Gastrocnemius medialis (tissue), 4 donors: ENCODE data around the gene PTF1A. TPM values are rescaled to one million over a fixed set of nuclear protein-coding genes. Genes with fewer than 3 reads are reported as not detected.

Experiments
- ATAC-seq, 2 donors: fragments of 150-250 bp; one replicate each; pipeline ENCODE4 v1.9.1; 2016
- DNase-seq, 2 donors: peaks; one replicate each; pipeline ENCODE4 v3.0.0-alpha.2; 2019
- H3K27ac ChIP-seq, 4 donors: fragments of 200-600 bp; sonication (generic); 1 replicate in 1 of 4; 2 replicates in 3 of 4; pipeline ENCODE4 v1.5.1; 2016 to 2018; ENCODE audit warnings: mild to moderate bottlenecking in 2 of 4, moderate library complexity in 1 of 4
- H3K27me3 ChIP-seq, 3 donors: fragments of 200-600 bp; sonication (generic) in 2 of 3; 1 replicate in 1 of 3; 2 replicates in 2 of 3; pipeline versions ENCODE4 v1.5.1 to v1.6.0; 2016 to 2019; ENCODE audit warnings: mild to moderate bottlenecking in 1 of 3, moderate library complexity in 1 of 3
- H3K36me3 ChIP-seq, 2 donors: fragments of 200-600 bp; sonication (generic) in 1 of 2; one replicate each; pipeline ENCODE4 v1.5.1; 2017 to 2018
- H3K4me1 ChIP-seq, 2 donors: fragments of 200-600 bp; sonication (generic) in 1 of 2; one replicate each; pipeline ENCODE4 v1.5.1; 2016 to 2017; ENCODE audit warnings: mild to moderate bottlenecking in 2 of 2
- H3K4me3 ChIP-seq, 4 donors: fragments of 200-600 bp; sonication (generic) in 3 of 4; 1 replicate in 1 of 4; 2 replicates in 3 of 4; pipeline ENCODE4 v1.5.1; 2016 to 2019; ENCODE audit warnings: mild to moderate bottlenecking in 2 of 4
- H3K9me3 ChIP-seq, 3 donors: fragments of 200-600 bp; sonication (generic) in 2 of 3; 1 replicate in 1 of 3; 2 replicates in 2 of 3; pipeline ENCODE4 v1.5.1; 2016 to 2019
- POLR2A ChIP-seq, 2 donors: fragments of 450-650 bp; IDR thresholded peaks; one replicate each; pipeline ENCODE4 v1.6.1; 2017; ENCODE audit warnings: antibody characterized with exemption in 2 of 2, mild to moderate bottlenecking in 2 of 2, moderate library complexity in 2 of 2
- in situ Hi-C, 4 donors: fragments of 200-750 bp; cut with MboI; loops; one replicate each; pipeline versions ENCODE4 v1.15.0 to v1.8.0; 2017; ENCODE audit warnings: low sequenced_read_pairs in 4 of 4
- intact Hi-C: fragments of 100-400 bp; cut with DNase I; formaldehyde crosslinking; loops from one replicate; pipeline ENCODE4 v1.15.1; 2023; ENCODE audit warnings: low total_unique reads
- total RNA-seq, 4 donors: library from RNA; depleted of rRNA; stranded (reverse); fragments of >200 nt; gene quantifications; one replicate each; pipeline versions ENCODE4 v1.1.0 to v1.2.3, GENCODE V29; 2016
- TF ChIP-seq, protein P1 (sequence below), 5 experiments: fragments of 450-650 bp in 3 of 5; fragments of 200-600 bp in 2 of 5; sonication (generic) in 2 of 5; IDR thresholded peaks in 4 of 5; conservative IDR thresholded peaks in 1 of 5; 1 replicate in 4 of 5; 2 replicates in 1 of 5; pipeline ENCODE4 v1.5.1; 2016 to 2019; ENCODE audit warnings: antibody characterized with exemption in 5 of 5, mild to moderate bottlenecking in 3 of 5, moderate library complexity in 3 of 5

PTF1A gene
- total RNA-seq, 4 donors from 2014 or later, result not detected

DNA sequence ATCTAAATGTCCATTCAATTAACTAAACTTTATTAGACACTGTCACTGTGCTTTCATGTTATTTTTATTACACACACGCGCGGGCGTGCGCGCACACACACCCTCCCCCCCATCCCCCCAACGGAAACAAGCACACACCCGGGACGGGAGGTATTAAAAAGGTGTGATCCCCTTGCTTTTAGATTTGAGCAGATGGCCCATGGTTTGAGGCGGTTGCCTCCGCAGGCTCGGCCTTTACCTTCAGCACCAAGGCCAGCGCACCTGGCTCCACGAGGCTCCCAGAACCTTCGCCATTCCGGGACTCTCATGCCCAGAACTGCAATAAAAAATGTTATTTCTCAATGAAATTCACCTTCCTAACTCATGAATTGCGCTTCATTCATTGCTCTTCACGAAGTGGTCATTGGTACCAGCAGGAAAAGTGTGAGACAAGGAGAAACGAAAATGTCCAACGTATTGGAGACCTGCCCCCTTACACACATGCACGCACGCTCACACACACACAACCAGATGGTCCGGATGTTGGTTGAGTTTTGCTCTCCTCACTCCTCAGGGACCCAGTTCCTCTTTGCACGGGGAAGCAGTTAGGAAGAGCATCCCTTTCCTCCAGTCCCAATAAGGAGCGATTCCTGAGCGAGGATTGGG lies 20.8 kb upstream of the PTF1A start:
- TF ChIP-seq, protein P1, sequence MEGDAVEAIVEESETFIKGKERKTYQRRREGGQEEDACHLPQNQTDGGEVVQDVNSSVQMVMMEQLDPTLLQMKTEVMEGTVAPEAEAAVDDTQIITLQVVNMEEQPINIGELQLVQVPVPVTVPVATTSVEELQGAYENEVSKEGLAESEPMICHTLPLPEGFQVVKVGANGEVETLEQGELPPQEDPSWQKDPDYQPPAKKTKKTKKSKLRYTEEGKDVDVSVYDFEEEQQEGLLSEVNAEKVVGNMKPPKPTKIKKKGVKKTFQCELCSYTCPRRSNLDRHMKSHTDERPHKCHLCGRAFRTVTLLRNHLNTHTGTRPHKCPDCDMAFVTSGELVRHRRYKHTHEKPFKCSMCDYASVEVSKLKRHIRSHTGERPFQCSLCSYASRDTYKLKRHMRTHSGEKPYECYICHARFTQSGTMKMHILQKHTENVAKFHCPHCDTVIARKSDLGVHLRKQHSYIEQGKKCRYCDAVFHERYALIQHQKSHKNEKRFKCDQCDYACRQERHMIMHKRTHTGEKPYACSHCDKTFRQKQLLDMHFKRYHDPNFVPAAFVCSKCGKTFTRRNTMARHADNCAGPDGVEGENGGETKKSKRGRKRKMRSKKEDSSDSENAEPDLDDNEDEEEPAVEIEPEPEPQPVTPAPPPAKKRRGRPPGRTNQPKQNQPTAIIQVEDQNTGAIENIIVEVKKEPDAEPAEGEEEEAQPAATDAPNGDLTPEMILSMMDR (IDR thresholded peaks at IDR 0.05 in 4 of 5, conservative IDR thresholded peaks at IDR 0.05 in 1 of 5), result no peak
- no peak for TF ChIP-seq POLR2A (IDR thresholded peaks at IDR 0.05)
- ATAC-seq (no peak), DNase-seq (no peak)
- no peak overlapping the region for H3K27ac ChIP-seq
- intact Hi-C loops (no loop called here), in situ Hi-C loops (loop anchor here in 1 of 4 donors (25.0 kb wide), 1 partner anchor 1391 kb away; no protein-coding TSS in a partner anchor)
- peaks cover 43 to 55% (median 51%) of the 10 kb centered on the region in 3 donors for H3K27me3 ChIP-seq
- no peaks in the 10 kb centered on the region for H3K9me3 ChIP-seq
- H3K4me1 ChIP-seq, result peaks cover 0 to 17% of the 10 kb centered on the region in 2 donors
- no peak overlapping the region for H3K4me3 ChIP-seq
- no peaks in the 10 kb centered on the region for H3K36me3 ChIP-seq

DNA sequence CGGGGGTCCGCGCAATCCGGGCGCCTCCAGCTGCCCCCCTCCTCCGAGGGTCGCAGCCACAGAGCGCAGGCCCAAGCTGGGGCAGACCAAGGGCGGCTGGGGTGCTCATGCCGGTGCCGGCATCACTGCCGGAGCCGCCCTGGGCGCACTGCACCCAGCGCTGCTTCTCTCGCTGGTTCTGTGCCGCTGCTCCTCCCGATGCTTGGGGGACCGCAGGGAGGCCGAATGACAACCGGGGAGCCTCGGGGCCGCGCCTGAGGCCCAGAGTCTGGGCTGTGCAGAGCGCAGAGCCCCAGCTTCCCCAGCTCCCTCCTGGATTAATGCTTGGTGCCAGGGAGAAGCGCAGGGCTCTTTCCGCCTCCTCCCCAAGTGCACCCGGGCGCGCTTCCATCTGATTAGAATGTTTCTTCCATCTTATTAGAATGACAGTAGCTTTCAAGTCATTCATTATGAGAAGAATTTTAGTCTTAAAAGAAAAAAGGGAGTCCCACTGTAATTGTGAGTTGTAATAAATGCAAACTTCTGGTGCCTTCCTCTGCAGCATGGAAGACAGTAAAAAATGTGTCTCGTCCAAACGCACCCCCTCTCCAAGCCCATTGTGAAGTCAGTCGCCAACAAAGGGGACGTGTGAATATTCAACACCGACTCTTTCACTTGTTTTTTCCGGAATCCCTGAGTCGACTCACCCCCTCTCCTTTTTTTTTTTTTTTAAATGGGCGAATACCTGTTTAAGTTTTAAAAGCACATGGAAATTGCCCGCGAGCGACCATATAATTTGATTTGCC lies 19.5 kb upstream of the PTF1A start:
- in situ Hi-C loops, result loop anchor here in 1 of 4 donors (25.0 kb wide), 1 partner anchor 1390 kb away; no protein-coding TSS in a partner anchor
- peaks cover 43 to 61% (median 61%) of the 10 kb centered on the region in 3 donors for H3K27me3 ChIP-seq
- peak overlapping the region in 2 of 4 donors; percentile 27 to 43 for H3K4me3 ChIP-seq

DNA sequence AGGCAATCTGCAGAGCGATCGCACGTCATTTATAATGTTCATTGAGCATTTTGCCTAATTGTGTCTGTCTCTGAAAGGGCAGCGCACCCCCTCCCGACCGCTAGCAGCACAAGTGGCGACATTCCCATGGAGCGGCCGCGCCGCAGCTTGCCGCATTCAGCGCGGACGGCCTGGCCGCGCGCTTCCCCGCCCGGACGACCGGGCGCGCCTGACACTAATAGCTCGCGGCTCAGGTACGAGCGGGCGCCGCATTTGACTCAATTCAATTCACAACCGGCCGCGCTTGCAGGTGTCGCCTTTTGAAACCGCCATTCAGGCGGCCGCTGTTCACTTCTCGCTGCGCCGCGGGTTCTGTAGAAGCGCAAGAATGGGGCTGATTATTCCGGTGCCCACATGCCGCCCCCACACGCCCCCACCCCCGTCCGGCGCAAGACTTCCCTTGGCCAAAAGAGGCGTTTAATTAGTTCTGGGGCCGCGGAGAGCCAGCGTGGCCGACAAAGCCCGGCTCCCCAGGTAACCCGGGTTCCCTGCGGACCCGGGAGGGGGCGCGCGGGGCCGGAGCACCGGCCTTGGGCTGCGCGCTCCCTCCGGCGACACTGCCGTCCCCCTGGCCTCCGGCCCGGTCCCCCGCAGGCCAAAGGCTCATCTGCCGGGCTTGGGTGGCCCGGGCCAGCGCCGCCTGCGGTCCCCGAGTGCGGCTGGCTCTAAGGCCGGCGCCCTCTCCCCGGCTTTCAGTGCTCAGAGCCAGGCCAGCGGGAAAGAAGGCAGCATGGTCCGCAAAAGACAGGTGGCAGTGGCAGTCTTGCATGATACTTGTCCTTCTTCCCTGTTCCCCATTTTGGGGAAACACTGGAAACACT lies 18.7 kb upstream of the PTF1A start:
- in situ Hi-C loops, result loop anchor here in 1 of 4 donors (25.0 kb wide), 1 partner anchor 1389 kb away; no protein-coding TSS in a partner anchor
- Histone ChIP-seq H3K4me1 (peaks cover 0 to 17% of the 10 kb centered on the region in 2 donors), H3K27ac (no peak overlapping the region), H3K36me3 (no peaks in the 10 kb centered on the region), H3K4me3 (peak overlapping the region; percentile 10 to 43 (median 32)), H3K27me3 (peaks cover 43 to 67% (median 61%) of the 10 kb centered on the region in 3 donors), H3K9me3 (no peaks in the 10 kb centered on the region)
- intact Hi-C loops, result no loop called here
- DNase-seq, result no peak
- no peak for TF ChIP-seq POLR2A (IDR thresholded peaks at IDR 0.05)
- TF ChIP-seq, protein P1 (IDR thresholded peaks at IDR 0.05 in 4 of 5, conservative IDR thresholded peaks at IDR 0.05 in 1 of 5), result no peak
- no peak for ATAC-seq

More for the DNA sequence above, 19.5 kb upstream of the PTF1A start:
- Histone ChIP-seq H3K4me1 (peaks cover 0 to 17% of the 10 kb centered on the region in 2 donors), H3K36me3 (no peaks in the 10 kb centered on the region), H3K27ac (no peak overlapping the region), H3K9me3 (no peaks in the 10 kb centered on the region)
- no peak for TF ChIP-seq POLR2A (IDR thresholded peaks at IDR 0.05)
- TF ChIP-seq, protein P1 (IDR thresholded peaks at IDR 0.05 in 4 of 5, conservative IDR thresholded peaks at IDR 0.05 in 1 of 5), result no peak
- no peak for ATAC-seq
- intact Hi-C loops, result no loop called here
- no peak for DNase-seq
